ENCODE results near the gene ILF3. TPM values are rescaled to one million over a fixed set of nuclear protein-coding genes. Genes with fewer than 3 reads are reported as not detected.

ILF3 gene
- total RNA-seq, 2 experiments from 2014 or later: 464 to 491 TPM

DNA sequence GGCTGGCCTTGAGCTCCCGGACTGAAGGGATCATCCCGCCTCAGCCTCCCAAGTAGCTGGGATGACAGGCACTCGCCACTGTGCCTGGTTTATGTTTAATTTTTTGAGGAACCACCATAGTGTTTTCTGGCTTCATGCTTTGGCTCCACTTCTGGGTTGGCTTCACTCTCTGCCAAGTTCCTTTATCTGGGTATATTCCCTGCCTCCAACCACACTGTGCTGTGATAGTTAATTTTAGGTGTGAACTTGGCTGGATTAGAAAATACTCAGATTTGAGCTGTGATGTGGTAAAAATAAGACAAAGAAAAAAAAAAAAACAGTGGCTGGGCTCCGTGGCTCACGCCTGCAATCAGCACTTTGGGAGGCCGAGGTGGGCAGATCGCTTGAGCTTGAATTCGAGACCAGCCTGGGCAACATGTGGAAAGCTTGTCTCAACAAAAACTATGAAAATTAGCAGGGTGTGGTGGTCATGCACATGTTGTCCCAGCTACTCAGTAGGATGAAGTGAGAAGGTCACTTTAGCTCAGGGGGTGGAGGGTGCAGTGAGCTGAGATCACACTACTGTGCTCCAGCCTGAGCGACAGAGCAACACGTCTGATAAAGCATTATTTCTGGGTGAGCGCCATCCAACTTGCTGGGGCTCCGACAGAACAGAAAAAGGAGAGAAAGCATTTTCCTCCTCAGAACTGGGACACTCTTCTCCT, 7.5 kb upstream of the ILF3 start:
- TF ChIP-seq, protein P1, sequence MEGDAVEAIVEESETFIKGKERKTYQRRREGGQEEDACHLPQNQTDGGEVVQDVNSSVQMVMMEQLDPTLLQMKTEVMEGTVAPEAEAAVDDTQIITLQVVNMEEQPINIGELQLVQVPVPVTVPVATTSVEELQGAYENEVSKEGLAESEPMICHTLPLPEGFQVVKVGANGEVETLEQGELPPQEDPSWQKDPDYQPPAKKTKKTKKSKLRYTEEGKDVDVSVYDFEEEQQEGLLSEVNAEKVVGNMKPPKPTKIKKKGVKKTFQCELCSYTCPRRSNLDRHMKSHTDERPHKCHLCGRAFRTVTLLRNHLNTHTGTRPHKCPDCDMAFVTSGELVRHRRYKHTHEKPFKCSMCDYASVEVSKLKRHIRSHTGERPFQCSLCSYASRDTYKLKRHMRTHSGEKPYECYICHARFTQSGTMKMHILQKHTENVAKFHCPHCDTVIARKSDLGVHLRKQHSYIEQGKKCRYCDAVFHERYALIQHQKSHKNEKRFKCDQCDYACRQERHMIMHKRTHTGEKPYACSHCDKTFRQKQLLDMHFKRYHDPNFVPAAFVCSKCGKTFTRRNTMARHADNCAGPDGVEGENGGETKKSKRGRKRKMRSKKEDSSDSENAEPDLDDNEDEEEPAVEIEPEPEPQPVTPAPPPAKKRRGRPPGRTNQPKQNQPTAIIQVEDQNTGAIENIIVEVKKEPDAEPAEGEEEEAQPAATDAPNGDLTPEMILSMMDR (IDR thresholded peaks at IDR 0.05): no peak
- no peaks in the 10 kb centered on the region for H3K9me3 ChIP-seq (ENCODE audit: control insufficient read depth in 1 of 2, insufficient read depth in 1 of 2, low read length in 2 of 2)
- Mint-ChIP-seq H3K4me3 (no peak overlapping the region), H3K27ac (no peak overlapping the region), H3K9me3 (no peaks in the 10 kb centered on the region), H3K36me3 (ENCODE audit: low read depth) (peaks cover 37% of the 10 kb centered on the region), H3K27me3 (no peaks in the 10 kb centered on the region), H3K4me1 (ENCODE audit: low read depth) (peaks cover 34% of the 10 kb centered on the region)
- ChIA-PET POLR2A (interaction anchor here (1.0 to 7.9 kb wide), 2 partner anchors 44 to 65 kb away, joined by 4 to 82 read pairs; no protein-coding TSS in a partner anchor), CTCF (interaction anchor here (5.9 kb wide), 1 partner anchor 66 kb away, joined by 132 read pairs; no protein-coding TSS in a partner anchor)
- DNase-seq (no peak), ATAC-seq (ENCODE audit: poor library complexity) (no peak)
- H3K4me1 ChIP-seq (ENCODE audit: insufficient read depth, low read length): peaks cover 29% of the 10 kb centered on the region
- no peak overlapping the region for H3K27ac ChIP-seq (ENCODE audit: low read depth in 1 of 2, low read length in 2 of 2)
- intact Hi-C loops (cut with DNase I, micrococcal nuclease): no loop called here
- no peak overlapping the region for H3K4me3 ChIP-seq (ENCODE audit: low read length)
- H3K36me3 ChIP-seq (ENCODE audit: insufficient read depth, low read length): peaks cover 29% of the 10 kb centered on the region
- H3K27me3 ChIP-seq (ENCODE audit: control insufficient read depth in 1 of 2, insufficient read depth in 2 of 2, low read length in 2 of 2): no peaks in the 10 kb centered on the region

DNA sequence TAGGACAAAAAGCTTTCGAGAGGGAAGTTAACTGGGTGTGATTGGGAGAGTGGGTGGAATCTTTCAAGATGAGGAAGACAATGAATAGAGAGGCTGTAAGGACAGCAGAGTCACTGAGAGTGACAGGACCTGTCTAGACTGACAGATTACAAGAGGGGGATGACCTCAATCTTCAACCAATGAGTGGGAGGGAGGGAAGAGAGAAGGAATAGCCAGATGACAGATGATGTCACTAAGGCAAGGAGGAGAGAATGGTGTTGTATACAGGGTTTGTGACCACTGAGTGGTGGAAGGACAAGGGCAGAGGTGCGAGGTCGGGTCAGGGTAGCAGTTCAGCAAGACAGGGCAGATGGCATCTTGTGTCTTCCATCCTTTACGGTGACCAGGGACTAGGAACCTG, 5.8 kb upstream of the ILF3 start:
- Histone ChIP-seq H3K4me1 (ENCODE audit: insufficient read depth, low read length) (peaks cover 32% of the 10 kb centered on the region), H3K27ac (ENCODE audit: low read depth in 1 of 2, low read length in 2 of 2) (no peak overlapping the region), H3K4me3 (ENCODE audit: low read length) (no peak overlapping the region), H3K36me3 (ENCODE audit: insufficient read depth, low read length) (peaks cover 12% of the 10 kb centered on the region), H3K27me3 (ENCODE audit: control insufficient read depth in 1 of 2, insufficient read depth in 2 of 2, low read length in 2 of 2) (no peaks in the 10 kb centered on the region), H3K9me3 (ENCODE audit: control insufficient read depth in 1 of 2, insufficient read depth in 1 of 2, low read length in 2 of 2) (no peaks in the 10 kb centered on the region)
- ATAC-seq (ENCODE audit: poor library complexity) (no peak), DNase-seq (no peak)
- peaks cover 39% of the 10 kb centered on the region for H3K4me1 Mint-ChIP-seq (ENCODE audit: low read depth)
- H3K27me3 Mint-ChIP-seq: no peaks in the 10 kb centered on the region
- intact Hi-C loops (cut with DNase I, micrococcal nuclease): no loop called here
- H3K9me3 Mint-ChIP-seq: no peaks in the 10 kb centered on the region
- peak overlapping the region; percentile 25 for H3K4me3 Mint-ChIP-seq
- ChIA-PET CTCF (interaction anchor here (5.9 kb wide), 1 partner anchor 67 kb away, joined by 132 read pairs; no protein-coding TSS in a partner anchor), POLR2A (no interaction called here)
- peak overlapping the region; percentile 55 for H3K27ac Mint-ChIP-seq
- TF ChIP-seq, protein P1 (IDR thresholded peaks at IDR 0.05): no peak
- peaks cover 36% of the 10 kb centered on the region for H3K36me3 Mint-ChIP-seq (ENCODE audit: low read depth)

DNA sequence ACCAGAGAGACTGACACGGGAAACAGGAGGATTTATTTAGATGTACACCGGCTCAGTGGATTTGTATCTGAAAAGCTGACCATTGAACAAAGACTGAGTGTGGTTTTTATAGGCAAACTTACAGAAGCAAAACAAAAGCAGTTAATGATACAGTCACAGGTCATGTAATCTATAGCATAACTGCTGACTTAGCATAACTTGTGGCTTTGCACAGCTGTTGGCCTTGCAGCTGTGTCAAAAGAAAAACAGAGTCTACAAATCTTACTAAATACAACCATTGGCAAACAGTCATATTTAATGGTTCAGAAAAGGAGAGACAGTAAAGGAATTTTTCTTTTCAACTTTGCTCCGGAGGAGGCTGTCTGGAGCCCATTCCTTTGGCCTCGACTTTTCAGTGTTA, 2.3 kb upstream of the ILF3 start:
- H3K9me3 Mint-ChIP-seq: no peaks in the 10 kb centered on the region
- peaks cover 38% of the 10 kb centered on the region for H3K4me1 ChIP-seq (ENCODE audit: insufficient read depth, low read length)
- H3K4me1 Mint-ChIP-seq (ENCODE audit: low read depth): peaks cover 49% of the 10 kb centered on the region
- H3K27ac Mint-ChIP-seq: peak overlapping the region; percentile 92
- ChIA-PET CTCF (interaction anchor here (1.6 kb wide), 1 partner anchor 71 kb away, joined by 8 read pairs; no protein-coding TSS in a partner anchor), POLR2A (interaction anchor here (0.7 to 3.3 kb wide), 6 partner anchors 8 to 71 kb away, joined by 3 to 57 read pairs (median 9); partner anchors contain the start of gene QTRT1)
- H3K36me3 Mint-ChIP-seq (ENCODE audit: low read depth): peaks cover 52% of the 10 kb centered on the region
- ATAC-seq (ENCODE audit: poor library complexity) (no peak), DNase-seq (no peak)
- no peak overlapping the region for H3K4me3 ChIP-seq (ENCODE audit: low read length)
- TF ChIP-seq, protein P1 (IDR thresholded peaks at IDR 0.05): no peak
- intact Hi-C loops (cut with DNase I, micrococcal nuclease): loop anchor here (2.0 to 10.0 kb wide), 7 partner anchors 43 to 149 kb away; partner anchors contain the start of genes KEAP1 (in 2 of the 2), CDKN2D (in 1 of the 2) and KRI1 (in 1 of the 2)
- H3K27ac ChIP-seq (ENCODE audit: low read depth in 1 of 2, low read length in 2 of 2): no peak overlapping the region
- peak overlapping the region; percentile 88 for H3K4me3 Mint-ChIP-seq
- no peaks in the 10 kb centered on the region for H3K27me3 ChIP-seq (ENCODE audit: control insufficient read depth in 1 of 2, insufficient read depth in 2 of 2, low read length in 2 of 2)
- H3K36me3 ChIP-seq (ENCODE audit: insufficient read depth, low read length): peaks cover 3% of the 10 kb centered on the region
- peaks cover 4% of the 10 kb centered on the region for H3K27me3 Mint-ChIP-seq
- H3K9me3 ChIP-seq (ENCODE audit: control insufficient read depth in 1 of 2, insufficient read depth in 1 of 2, low read length in 2 of 2): no peaks in the 10 kb centered on the region

Measured in CD4-positive, alpha-beta T cell (primary cell).